OCI-LY7 (cell line): ENCODE results near the gene PRSS1.
"Not testable (repeated sequence)": the region's sequence is repeated elsewhere in the genome, so short reads cannot be mapped to it uniquely, and the experiment has no call there.

Experiments used
- CTCF ChIP-seq: fragments of 200-600 bp; sonication (generic); conservative IDR thresholded peaks from 2 replicates; pipeline ENCODE4 v1.5.1; 2014; ENCODE audit warnings: mild to moderate bottlenecking, antibody characterized with exemption, low read length, moderate library complexity, mixed read lengths
- EZH2phosphoT487 ChIP-seq: fragments of 200-600 bp; sonication (generic); IDR thresholded peaks from 2 replicates; pipeline ENCODE4 v1.6.1; 2018; ENCODE audit warnings: low read depth, borderline replicate concordance, mild to moderate bottlenecking, mixed run types, antibody characterized with exemption, low read length, moderate library complexity, mixed read lengths

GRCh38 chr7:142741932-142742331 is 7.3 kb upstream of the PRSS1 start:
- not testable (repeated sequence) for TF ChIP-seq CTCF, EZH2phosphoT487
